ENCODE data around the gene PLXNA1. TPM values are rescaled to one million over a fixed set of nuclear protein-coding genes. Genes with fewer than 3 reads are reported as not detected.

PLXNA1 gene
- total RNA-seq, 1 donor, result 107 TPM

Other genes starting within 250 kb of the PLXNA1 start
- gene PRR23E, start 210.0 kb downstream of the PLXNA1 start, total RNA-seq, result not detected in 2 replicates